ENCODE measurements around the gene LCORL. TPM values are rescaled to one million over a fixed set of nuclear protein-coding genes. Genes with fewer than 3 reads are reported as not detected.

LCORL gene
- total and polyA plus RNA-seq, 2 donors (not counting 3 experiments of a cell fraction or from before 2014, with no cell fraction given) = 2.8 to 23.9 TPM

DNA sequence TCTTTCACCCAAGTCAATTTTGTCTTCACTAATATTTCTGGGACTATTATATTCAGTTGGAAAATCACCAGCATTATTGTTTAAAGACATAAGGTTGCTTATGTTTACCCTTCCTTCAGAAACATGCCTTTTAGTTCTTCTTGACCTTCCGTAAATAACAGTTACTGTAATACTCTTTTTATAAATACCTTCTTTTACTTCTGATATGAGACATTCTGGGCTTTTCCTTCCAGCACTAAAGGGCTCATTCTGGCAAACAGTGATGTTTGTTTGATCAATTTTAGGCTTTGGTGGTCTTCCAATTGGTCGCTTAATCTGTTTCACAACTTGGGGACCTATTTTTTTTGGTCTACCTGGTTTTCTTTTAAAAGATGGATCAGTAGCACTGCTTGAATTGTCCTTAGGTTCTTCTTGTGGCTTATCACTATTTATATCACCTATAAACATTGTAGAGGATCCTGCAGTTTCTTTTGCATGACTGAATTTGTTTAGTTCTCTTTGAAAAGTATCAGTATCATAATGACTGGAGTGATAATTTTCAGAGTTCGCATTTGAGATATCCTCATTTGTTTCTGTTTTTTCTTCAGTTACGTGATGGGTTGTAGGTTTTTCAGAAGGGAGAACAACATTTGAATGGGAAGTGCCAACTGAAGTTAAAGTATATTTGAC, 146.0 kb downstream of the LCORL start:
- Histone ChIP-seq H3K36me3 (ENCODE audit: control insufficient read depth in 2 of 2, extremely low read depth in 1 of 2, insufficient read depth in 2 of 2, low read length in 2 of 2) (peaks cover 0 to 3% of the 10 kb centered on the region in 2 experiments), H3K4me3 (replicated peaks in 1 of 3; ENCODE audit: insufficient read depth in 1 of 3, low read depth in 1 of 3, low read length in 3 of 3) (no peak overlapping the region), H4K20me1 (replicated peaks; ENCODE audit: control insufficient read depth, extremely low read depth, insufficient read depth, low read length) (no peaks in the 10 kb centered on the region), H3K4me1 (ENCODE audit: control insufficient read depth, extremely low read depth, insufficient read depth, low read length) (no peaks in the 10 kb centered on the region), H3K9ac (replicated peaks; ENCODE audit: extremely low read depth, insufficient read depth, low read length) (no peak overlapping the region), H3K9me1 (replicated peaks; ENCODE audit: control insufficient read depth, extremely low read depth, insufficient read depth, low read length) (no peaks in the 10 kb centered on the region), H3K27me3 (ENCODE audit: control insufficient read depth in 2 of 2, insufficient read depth in 2 of 2, low read length in 2 of 2) (no peaks in the 10 kb centered on the region), H3K4me2 (ENCODE audit: insufficient read depth, low read length) (no peak overlapping the region), H3K79me2 (ENCODE audit: control insufficient read depth, insufficient read depth, low read length) (no peaks in the 10 kb centered on the region), H3K27ac (ENCODE audit: insufficient read depth, low read depth, low read length) (no peak overlapping the region), H3K9me3 (replicated peaks; ENCODE audit: control insufficient read depth, insufficient read depth, low read length) (no peaks in the 10 kb centered on the region), H2AFZ (ENCODE audit: low read depth, low read length) (no peak overlapping the region)
- ChIA-PET CTCF (no interaction called here), POLR2A (no interaction called here)
- TF ChIP-seq, protein P1, sequence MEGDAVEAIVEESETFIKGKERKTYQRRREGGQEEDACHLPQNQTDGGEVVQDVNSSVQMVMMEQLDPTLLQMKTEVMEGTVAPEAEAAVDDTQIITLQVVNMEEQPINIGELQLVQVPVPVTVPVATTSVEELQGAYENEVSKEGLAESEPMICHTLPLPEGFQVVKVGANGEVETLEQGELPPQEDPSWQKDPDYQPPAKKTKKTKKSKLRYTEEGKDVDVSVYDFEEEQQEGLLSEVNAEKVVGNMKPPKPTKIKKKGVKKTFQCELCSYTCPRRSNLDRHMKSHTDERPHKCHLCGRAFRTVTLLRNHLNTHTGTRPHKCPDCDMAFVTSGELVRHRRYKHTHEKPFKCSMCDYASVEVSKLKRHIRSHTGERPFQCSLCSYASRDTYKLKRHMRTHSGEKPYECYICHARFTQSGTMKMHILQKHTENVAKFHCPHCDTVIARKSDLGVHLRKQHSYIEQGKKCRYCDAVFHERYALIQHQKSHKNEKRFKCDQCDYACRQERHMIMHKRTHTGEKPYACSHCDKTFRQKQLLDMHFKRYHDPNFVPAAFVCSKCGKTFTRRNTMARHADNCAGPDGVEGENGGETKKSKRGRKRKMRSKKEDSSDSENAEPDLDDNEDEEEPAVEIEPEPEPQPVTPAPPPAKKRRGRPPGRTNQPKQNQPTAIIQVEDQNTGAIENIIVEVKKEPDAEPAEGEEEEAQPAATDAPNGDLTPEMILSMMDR (IDR thresholded peaks at IDR 0.05; ENCODE audit: extremely low read depth in 1 of 2, insufficient read depth in 1 of 2, low read depth in 1 of 2, low read length in 2 of 2) = no peak
- TF ChIP-seq GATA2 (IDR thresholded peaks at IDR 0.05; ENCODE audit: insufficient read depth, insufficient read length, low read depth, low read length) (no peak), MYC (IDR thresholded peaks at IDR 0.05; ENCODE audit: low read depth, low read length) (no peak), POLR2A (IDR thresholded peaks at IDR 0.05; ENCODE audit: low read depth, low read length) (no peak), POLR2AphosphoS5 (IDR thresholded peaks at IDR 0.05; ENCODE audit: insufficient read depth, low read depth, low read length) (no peak), JUN (IDR thresholded peaks at IDR 0.05; ENCODE audit: borderline replicate concordance, insufficient read depth, insufficient read length, low read depth) (no peak), FOS (IDR thresholded peaks at IDR 0.05; ENCODE audit: borderline replicate concordance, insufficient read depth, low read length) (no peak), EZH2 (IDR thresholded peaks at IDR 0.05; ENCODE audit: borderline replicate concordance, low read depth, low read length, severe bottlenecking) (no peak)
- TF ChIP-seq, protein P2, sequence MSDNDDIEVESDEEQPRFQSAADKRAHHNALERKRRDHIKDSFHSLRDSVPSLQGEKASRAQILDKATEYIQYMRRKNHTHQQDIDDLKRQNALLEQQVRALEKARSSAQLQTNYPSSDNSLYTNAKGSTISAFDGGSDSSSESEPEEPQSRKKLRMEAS (IDR thresholded peaks at IDR 0.05; ENCODE audit: insufficient read depth, insufficient read length) = no peak
- FAIRE-seq (no peak), DNase-seq (ENCODE audit: low read depth, low spot score) (no peak)
- dilution Hi-C loops (cut with MboI; ENCODE audit: extremely low pct_ligation_motif_present, low sequenced_read_pairs) = no loop called here
- intact Hi-C loops (cut with micrococcal nuclease) = loop anchor here (1.0 kb wide), 1 partner anchor 194 kb away; no protein-coding TSS in a partner anchor
- BruUV-seq (replicated peaks) = no TSS peak

Data from endothelial cell of umbilical vein (primary cell).